IPS-15b (cell line): ENCODE measurements around the gene MVB12B.

Experiments used
- H3K27me3 ChIP-seq: one replicate; pipeline ENCODE4 v1.6.1; 2013; ENCODE audit warnings: low read length; ENCODE audit not compliant: control insufficient read depth, insufficient read depth
- H3K36me3 ChIP-seq: one replicate; pipeline ENCODE4 v1.6.1; 2013; ENCODE audit warnings: low read length; ENCODE audit not compliant: control insufficient read depth, insufficient read depth
- H3K4me1 ChIP-seq: one replicate; pipeline ENCODE4 v1.6.1; 2013; ENCODE audit warnings: mild to moderate bottlenecking, low read length; ENCODE audit not compliant: control insufficient read depth, insufficient read depth
- H3K4me3 ChIP-seq: one replicate; pipeline ENCODE4 v1.5.1; 2013; ENCODE audit warnings: low read depth, low read length
- H3K9ac ChIP-seq: one replicate; pipeline ENCODE4 v1.6.1; 2013; ENCODE audit warnings: low read depth, mild to moderate bottlenecking, low read length
- H3K9me3 ChIP-seq: one replicate; pipeline ENCODE4 v1.6.1; 2013; ENCODE audit warnings: mild to moderate bottlenecking, low read length; ENCODE audit not compliant: control insufficient read depth, insufficient read depth

The MVB12B gene

GRCh38 chr9:126499911-126500599 lies 173.4 kb downstream of the MVB12B start:
- Histone ChIP-seq H3K4me3 (peak overlapping the region; percentile 65), H3K27me3 (peaks cover 4% of the 10 kb centered on the region), H3K36me3 (no peaks in the 10 kb centered on the region), H3K9ac (no peak overlapping the region), H3K4me1 (peaks cover 2% of the 10 kb centered on the region), H3K9me3 (no peaks in the 10 kb centered on the region)

DNA sequence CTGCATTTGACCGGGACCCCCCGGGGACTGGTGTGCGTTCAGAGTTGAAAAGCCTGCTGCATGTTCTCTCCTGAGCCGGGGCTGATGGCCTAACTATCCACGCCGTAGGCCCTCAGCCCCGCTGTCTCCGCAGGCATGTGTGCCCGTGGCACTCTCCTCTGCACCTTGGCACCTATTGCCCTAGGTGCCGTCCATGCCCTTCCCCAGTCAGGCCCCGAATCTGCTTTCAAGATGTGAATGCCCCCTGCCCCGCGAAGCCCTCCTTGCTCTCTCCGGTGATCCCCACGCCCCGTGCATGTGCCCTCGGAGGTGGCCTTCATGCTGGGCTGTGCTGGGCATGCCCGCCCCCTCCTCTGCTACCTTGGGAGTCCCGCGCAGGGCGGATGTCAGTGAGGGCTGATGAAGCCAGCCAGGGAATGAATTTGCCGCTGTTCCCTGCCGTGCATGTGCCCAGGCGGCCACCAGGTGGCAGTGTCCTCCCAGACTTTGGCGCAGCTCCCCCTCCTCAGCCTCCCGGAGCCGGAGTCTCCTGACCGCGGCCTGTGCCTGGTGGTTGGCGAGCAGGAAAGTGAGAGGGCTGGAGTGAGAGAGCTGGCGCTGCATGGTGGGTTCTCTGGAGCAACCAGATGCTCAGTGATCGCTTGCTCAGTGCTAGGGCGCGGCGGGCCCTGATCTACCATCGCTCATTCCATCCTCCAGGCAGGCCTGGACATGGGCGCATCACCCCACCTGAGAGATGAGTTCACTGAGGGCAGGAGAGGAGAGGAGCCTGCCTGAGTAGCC lies 174.2 kb downstream of the MVB12B start:
- Histone ChIP-seq H3K36me3 (no peaks in the 10 kb centered on the region), H3K4me3 (peak overlapping the region; percentile 65), H3K9me3 (no peaks in the 10 kb centered on the region), H3K4me1 (peaks cover 2% of the 10 kb centered on the region), H3K27me3 (peaks cover 4% of the 10 kb centered on the region), H3K9ac (no peak overlapping the region)

DNA sequence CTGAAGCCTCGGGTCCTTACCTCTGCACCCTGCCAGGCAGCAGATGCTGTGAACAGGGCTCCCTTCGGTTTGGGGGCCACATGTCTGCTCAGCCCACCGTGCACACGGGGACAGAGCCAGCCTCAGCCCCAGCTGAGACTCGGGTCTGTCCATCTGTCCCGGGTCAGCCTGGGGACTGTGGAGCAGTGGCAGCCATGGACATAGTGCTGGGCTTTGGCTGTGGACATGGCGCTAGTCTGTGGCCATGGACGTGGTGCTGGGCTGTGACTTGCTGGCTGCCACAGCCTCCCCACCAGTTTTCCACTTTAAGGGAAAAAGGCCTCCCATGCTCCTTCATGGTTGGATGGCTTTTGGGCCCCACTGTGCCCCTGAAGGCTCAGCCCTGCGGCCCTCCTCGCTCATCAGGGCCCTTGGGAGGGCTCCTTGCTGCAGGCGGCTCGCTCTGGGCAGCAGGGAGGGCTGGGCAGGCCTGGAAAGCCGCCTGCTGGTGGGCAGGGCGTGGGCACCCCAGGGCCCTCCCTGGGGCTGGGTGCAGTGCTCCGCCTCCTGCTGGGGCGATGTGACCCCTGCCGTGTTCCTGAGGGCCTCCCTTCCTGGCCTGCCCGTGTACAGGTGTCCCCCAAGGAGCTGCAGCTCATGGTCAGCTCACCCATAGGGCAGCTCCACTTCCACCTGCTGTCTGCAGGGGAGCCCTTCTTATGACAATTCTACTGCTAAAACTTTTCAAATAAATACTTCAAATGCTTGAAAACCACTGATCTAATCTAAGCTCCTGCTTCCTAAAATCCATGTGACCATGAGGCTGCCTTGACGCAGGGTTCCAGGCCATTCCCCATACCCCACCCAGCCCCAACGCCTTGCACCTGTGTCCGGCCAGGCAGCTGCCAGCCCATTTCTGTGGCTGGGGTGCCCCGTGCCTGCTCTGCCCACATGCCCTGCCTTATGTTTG lies 175.0 kb downstream of the MVB12B start:
- Histone ChIP-seq H3K4me1 (peaks cover 2% of the 10 kb centered on the region), H3K27me3 (peaks cover 4% of the 10 kb centered on the region), H3K4me3 (no peak overlapping the region), H3K9me3 (no peaks in the 10 kb centered on the region), H3K9ac (no peak overlapping the region), H3K36me3 (no peaks in the 10 kb centered on the region)

GRCh38 chr9:126502417-126503332 lies 176.0 kb downstream of the MVB12B start:
- H3K4me3 ChIP-seq = no peak overlapping the region
- H3K4me1 ChIP-seq = peaks cover 2% of the 10 kb centered on the region
- H3K9me3 ChIP-seq = no peaks in the 10 kb centered on the region
- peaks cover 4% of the 10 kb centered on the region for H3K27me3 ChIP-seq
- H3K9ac ChIP-seq = no peak overlapping the region
- no peaks in the 10 kb centered on the region for H3K36me3 ChIP-seq

- H3K9ac ChIP-seq = no peak overlapping the region
- H3K27me3 ChIP-seq = peaks cover 4% of the 10 kb centered on the region
- no peaks in the 10 kb centered on the region for H3K36me3 ChIP-seq
- H3K4me3 ChIP-seq = no peak overlapping the region
- no peaks in the 10 kb centered on the region for H3K9me3 ChIP-seq
- peaks cover 2% of the 10 kb centered on the region for H3K4me1 ChIP-seq
Observed at GRCh38 chr9:126503333-126504085, 176.9 kb downstream of the MVB12B start.

GRCh38 chr9:126504086-126504976 lies 177.7 kb downstream of the MVB12B start:
- Histone ChIP-seq H3K36me3 (no peaks in the 10 kb centered on the region), H3K9ac (no peak overlapping the region), H3K9me3 (no peaks in the 10 kb centered on the region)

GRCh38 chr9:126504977-126505455 lies 178.4 kb downstream of the MVB12B start:
- H3K9ac ChIP-seq = no peak overlapping the region
- peaks cover 2% of the 10 kb centered on the region for H3K27me3 ChIP-seq
- H3K4me1 ChIP-seq = peaks cover 2% of the 10 kb centered on the region
- no peaks in the 10 kb centered on the region for H3K36me3 ChIP-seq
- no peak overlapping the region for H3K4me3 ChIP-seq
- no peaks in the 10 kb centered on the region for H3K9me3 ChIP-seq

More at GRCh38 chr9:126504086-126504976, 177.7 kb downstream of the MVB12B start:
- H3K4me3 ChIP-seq = no peak overlapping the region
- H3K27me3 ChIP-seq = peaks cover 2% of the 10 kb centered on the region
- H3K4me1 ChIP-seq = peaks cover 2% of the 10 kb centered on the region

DNA sequence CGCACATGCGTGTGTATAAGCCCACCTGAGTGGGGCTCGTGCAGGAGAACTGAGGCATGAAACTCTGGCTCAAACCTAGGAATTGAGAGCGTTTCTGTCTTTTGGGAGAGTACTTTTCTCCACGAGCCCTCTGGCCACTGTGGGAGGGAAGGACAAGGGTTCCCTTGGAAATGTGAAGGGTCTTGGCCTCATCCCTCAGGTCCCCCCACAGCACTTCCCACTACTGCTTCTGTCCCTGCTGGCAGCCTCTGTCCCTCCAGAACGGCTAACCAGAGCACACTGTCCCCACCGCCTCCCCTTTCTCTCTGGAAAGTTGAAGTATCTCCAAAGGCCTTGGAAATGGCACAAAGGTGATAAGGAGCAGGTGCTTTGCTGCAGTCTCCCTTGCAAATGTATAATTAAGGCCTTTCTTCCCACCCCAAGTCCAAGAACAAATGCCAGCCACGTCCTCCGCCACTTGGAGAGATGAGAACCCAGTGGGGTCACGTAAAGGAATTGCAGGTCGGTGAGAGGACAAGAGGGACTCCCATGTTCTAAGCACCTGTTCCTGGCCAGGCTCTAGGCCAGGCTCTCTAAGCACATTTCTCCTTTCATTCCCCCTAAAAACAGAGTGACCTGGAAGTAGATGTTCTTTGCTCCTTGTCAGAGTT lies 179.2 kb downstream of the MVB12B start:
- Histone ChIP-seq H3K27me3 (no peaks in the 10 kb centered on the region), H3K9me3 (no peaks in the 10 kb centered on the region), H3K4me1 (no peaks in the 10 kb centered on the region), H3K36me3 (no peaks in the 10 kb centered on the region), H3K9ac (no peak overlapping the region), H3K4me3 (no peak overlapping the region)

- Histone ChIP-seq H3K4me3 (no peak overlapping the region), H3K9ac (no peak overlapping the region), H3K9me3 (no peaks in the 10 kb centered on the region), H3K36me3 (no peaks in the 10 kb centered on the region), H3K27me3 (no peaks in the 10 kb centered on the region), H3K4me1 (no peaks in the 10 kb centered on the region)
Observed at GRCh38 chr9:126506361-126507317, 180.0 kb downstream of the MVB12B start.
